Measurements from ENCODE around the gene AIG1.

The AIG1 gene

DNA sequence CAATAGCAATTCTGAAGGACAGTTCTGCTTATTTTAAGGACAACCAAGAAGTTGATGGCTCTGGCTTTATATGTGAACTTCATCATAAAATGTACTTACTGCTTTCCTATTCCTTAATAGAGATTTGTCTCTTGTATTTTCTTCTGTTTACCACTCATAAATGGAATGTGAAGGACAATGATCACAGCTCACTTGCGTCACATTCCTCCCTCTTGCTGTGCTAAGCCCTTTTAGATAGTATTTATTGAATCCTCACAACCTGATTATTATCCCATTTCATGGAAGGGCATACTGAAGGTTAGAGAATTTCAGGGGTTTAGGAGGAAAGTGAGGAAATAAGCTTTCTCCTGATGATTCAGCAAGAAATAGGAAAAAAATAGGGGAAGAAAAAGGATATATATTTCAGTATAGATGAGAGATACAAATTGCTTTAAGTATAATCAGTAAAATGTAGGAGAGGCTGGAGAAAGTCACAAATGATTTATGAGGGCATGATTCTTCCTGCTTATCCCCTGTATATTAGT is 132.9 kb downstream of the AIG1 start:
- Histone ChIP-seq H3K36me3 (ENCODE audit: control insufficient read depth, insufficient read depth, low read length) (no peaks in the 10 kb centered on the region), H3K4me3 (ENCODE audit: low read depth, low read length) (no peak overlapping the region), H3K4me1 (ENCODE audit: control insufficient read depth, insufficient read depth, low read length) (no peaks in the 10 kb centered on the region), H3K27me3 (ENCODE audit: control insufficient read depth, insufficient read depth, low read length) (no peaks in the 10 kb centered on the region), H3K9me3 (ENCODE audit: control insufficient read depth, insufficient read depth, low read length) (no peaks in the 10 kb centered on the region), H3K9ac (ENCODE audit: low read depth, low read length) (no peak overlapping the region)

DNA sequence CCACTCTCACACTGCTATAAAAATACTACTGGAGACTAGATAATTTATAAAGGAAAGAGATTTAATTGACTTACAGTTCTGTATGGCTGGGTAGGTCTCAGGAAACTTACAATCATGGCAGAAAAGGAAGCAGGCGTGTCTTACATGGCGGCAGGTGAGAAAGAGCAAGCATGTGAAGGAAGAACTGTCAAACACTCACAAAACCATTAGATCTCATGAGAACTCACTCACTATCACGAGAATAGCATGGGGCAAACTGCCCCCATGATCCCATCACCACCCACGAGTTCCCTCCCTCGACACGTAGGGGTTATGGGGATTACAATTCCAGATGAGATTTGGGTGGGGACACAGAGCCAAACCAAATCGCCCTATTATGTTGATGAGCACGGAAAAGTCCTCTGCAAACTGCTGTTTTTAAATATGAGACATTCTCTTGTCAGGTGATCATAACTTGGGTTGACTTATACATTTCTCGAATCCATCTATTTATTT is 133.5 kb downstream of the AIG1 start:
- Histone ChIP-seq H3K9me3 (ENCODE audit: control insufficient read depth, insufficient read depth, low read length) (no peaks in the 10 kb centered on the region), H3K36me3 (ENCODE audit: control insufficient read depth, insufficient read depth, low read length) (no peaks in the 10 kb centered on the region)

GRCh38 chr6:143195349-143195845 is 134.7 kb downstream of the AIG1 start:
- H3K36me3 ChIP-seq (ENCODE audit: control insufficient read depth, insufficient read depth, low read length): no peaks in the 10 kb centered on the region
- H3K9ac ChIP-seq (ENCODE audit: low read depth, low read length): no peak overlapping the region
- no peak overlapping the region for H3K4me3 ChIP-seq (ENCODE audit: low read depth, low read length)
- H3K27me3 ChIP-seq (ENCODE audit: control insufficient read depth, insufficient read depth, low read length): no peaks in the 10 kb centered on the region
- no peaks in the 10 kb centered on the region for H3K4me1 ChIP-seq (ENCODE audit: control insufficient read depth, insufficient read depth, low read length)
- no peaks in the 10 kb centered on the region for H3K9me3 ChIP-seq (ENCODE audit: control insufficient read depth, insufficient read depth, low read length)

More for the DNA sequence above, 133.5 kb downstream of the AIG1 start:
- no peak overlapping the region for H3K4me3 ChIP-seq (ENCODE audit: low read depth, low read length)
- no peaks in the 10 kb centered on the region for H3K4me1 ChIP-seq (ENCODE audit: control insufficient read depth, insufficient read depth, low read length)
- no peak overlapping the region for H3K9ac ChIP-seq (ENCODE audit: low read depth, low read length)
- no peaks in the 10 kb centered on the region for H3K27me3 ChIP-seq (ENCODE audit: control insufficient read depth, insufficient read depth, low read length)

DNA sequence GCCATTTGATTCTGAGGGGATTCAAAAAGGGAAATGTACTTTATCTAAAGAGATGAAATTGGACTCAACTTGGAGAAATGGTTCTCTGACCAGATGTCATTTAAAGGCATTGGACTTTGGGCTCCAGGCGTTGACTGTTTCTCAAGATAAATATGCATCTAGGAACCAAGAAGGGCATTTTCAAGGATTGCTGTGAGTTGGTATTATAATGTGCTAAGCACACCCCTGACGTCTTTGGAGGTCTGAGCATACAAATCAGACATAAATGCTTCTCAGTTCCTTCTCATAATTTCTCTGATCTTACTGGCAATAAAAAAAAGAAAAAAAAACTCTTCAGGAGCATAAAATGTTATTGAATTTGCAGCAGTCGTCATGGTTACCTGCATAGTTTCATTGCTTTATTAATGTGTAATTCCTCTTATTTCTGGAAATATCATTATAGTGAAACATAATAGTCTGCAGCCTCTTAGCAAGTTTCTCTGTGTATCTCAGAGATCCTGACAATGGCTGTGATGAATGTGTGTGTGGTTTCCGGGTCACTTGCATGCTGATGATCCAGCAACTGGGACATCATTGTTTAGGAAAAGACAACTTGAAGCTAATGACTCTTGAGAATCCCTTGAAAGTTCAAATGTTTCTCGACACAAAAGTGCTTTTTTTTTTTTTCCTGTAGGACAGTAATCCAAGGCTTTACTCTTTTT is 136.0 kb downstream of the AIG1 start:
- H3K9me3 ChIP-seq (ENCODE audit: control insufficient read depth, insufficient read depth, low read length): no peaks in the 10 kb centered on the region
- no peak overlapping the region for H3K4me3 ChIP-seq (ENCODE audit: low read depth, low read length)
- no peaks in the 10 kb centered on the region for H3K36me3 ChIP-seq (ENCODE audit: control insufficient read depth, insufficient read depth, low read length)
- no peaks in the 10 kb centered on the region for H3K27me3 ChIP-seq (ENCODE audit: control insufficient read depth, insufficient read depth, low read length)
- no peaks in the 10 kb centered on the region for H3K4me1 ChIP-seq (ENCODE audit: control insufficient read depth, insufficient read depth, low read length)
- H3K9ac ChIP-seq (ENCODE audit: low read depth, low read length): no peak overlapping the region

- no peak overlapping the region for H3K4me3 ChIP-seq (ENCODE audit: low read depth, low read length)
- no peaks in the 10 kb centered on the region for H3K36me3 ChIP-seq (ENCODE audit: control insufficient read depth, insufficient read depth, low read length)
- H3K9me3 ChIP-seq (ENCODE audit: control insufficient read depth, insufficient read depth, low read length): no peaks in the 10 kb centered on the region
- no peaks in the 10 kb centered on the region for H3K4me1 ChIP-seq (ENCODE audit: control insufficient read depth, insufficient read depth, low read length)
- H3K27me3 ChIP-seq (ENCODE audit: control insufficient read depth, insufficient read depth, low read length): no peaks in the 10 kb centered on the region
- H3K9ac ChIP-seq (ENCODE audit: low read depth, low read length): no peak overlapping the region
These were observed 136.7 kb downstream of the AIG1 start for GRCh38 chr6:143197377-143197776.

DNA sequence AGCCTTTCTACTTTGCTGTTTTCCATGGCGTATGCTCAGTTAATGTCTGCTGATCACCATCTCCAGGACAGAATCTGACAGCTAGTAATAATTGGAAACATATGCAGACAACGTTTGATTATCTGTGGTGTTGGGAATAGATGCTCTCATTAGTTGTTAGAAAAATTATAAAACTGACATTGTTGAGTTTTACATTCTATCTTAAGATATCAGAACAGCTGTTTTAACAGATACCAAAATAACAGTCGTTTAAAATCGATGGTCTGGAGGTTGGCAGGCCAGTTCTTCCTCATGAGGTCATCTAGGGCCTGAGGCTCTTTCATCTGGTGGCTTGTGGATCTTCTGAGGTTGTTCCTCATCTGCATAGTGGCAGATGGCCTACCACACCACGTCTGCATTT is 137.6 kb downstream of the AIG1 start:
- H3K9me3 ChIP-seq (ENCODE audit: control insufficient read depth, insufficient read depth, low read length): no peaks in the 10 kb centered on the region
- no peak overlapping the region for H3K4me3 ChIP-seq (ENCODE audit: low read depth, low read length)

DNA sequence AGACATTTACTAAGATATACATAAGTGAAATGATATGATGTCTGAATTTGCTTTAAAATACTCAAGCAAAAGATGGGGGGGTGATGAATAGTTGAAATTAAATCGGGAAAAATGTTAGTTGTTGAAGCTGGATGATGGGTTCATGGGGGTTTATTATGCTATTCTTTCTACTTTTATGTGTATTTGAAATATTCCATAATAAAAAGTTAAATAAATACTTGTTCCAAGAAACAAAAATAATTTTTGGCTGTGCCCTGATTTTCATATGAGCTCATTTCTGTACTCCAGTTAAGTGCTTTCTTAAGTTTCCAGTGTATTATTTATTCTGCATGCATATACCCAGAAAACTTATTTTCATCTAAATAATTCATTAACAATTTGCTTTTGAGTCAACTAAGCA is 138.6 kb downstream of the AIG1 start:
- H3K9me3 ChIP-seq (ENCODE audit: control insufficient read depth, insufficient read depth, low read length): no peaks in the 10 kb centered on the region
- no peaks in the 10 kb centered on the region for H3K36me3 ChIP-seq (ENCODE audit: control insufficient read depth, insufficient read depth, low read length)
- no peak overlapping the region for H3K9ac ChIP-seq (ENCODE audit: low read depth, low read length)
- H3K27me3 ChIP-seq (ENCODE audit: control insufficient read depth, insufficient read depth, low read length): no peaks in the 10 kb centered on the region
- H3K4me1 ChIP-seq (ENCODE audit: control insufficient read depth, insufficient read depth, low read length): no peaks in the 10 kb centered on the region
- no peak overlapping the region for H3K4me3 ChIP-seq (ENCODE audit: low read depth, low read length)

More for the DNA sequence above, 137.6 kb downstream of the AIG1 start:
- H3K27me3 ChIP-seq (ENCODE audit: control insufficient read depth, insufficient read depth, low read length): no peaks in the 10 kb centered on the region
- H3K9ac ChIP-seq (ENCODE audit: low read depth, low read length): no peak overlapping the region
- no peaks in the 10 kb centered on the region for H3K36me3 ChIP-seq (ENCODE audit: control insufficient read depth, insufficient read depth, low read length)
- H3K4me1 ChIP-seq (ENCODE audit: control insufficient read depth, insufficient read depth, low read length): no peaks in the 10 kb centered on the region

DNA sequence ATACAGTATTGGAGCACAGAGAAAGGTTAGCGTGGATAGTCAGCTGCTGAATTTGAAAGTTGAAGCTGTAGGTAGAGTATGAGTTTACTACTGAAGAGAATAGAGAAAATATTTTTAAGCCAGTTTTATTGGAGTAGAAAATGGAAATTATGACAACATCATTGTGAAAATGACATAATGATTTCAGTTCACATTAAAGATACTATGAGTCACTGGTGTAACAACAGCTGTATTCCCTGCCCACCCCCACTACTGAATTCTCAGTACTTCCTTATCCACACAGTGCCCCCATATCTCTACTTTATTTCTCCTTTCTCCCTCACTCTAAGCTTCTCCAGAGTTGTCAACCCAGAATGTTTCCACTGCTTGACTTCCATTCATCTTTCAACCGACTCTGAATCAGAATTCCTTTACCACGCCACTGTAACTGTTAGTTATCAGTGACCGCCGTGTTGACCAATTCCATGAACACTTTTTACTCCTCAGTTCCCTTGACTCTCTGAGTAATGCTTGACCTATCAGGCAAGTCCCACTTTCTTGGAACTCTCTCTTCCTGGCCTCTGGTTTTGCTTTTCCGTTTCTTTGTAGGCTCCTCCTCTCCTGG is 139.6 kb downstream of the AIG1 start:
- Histone ChIP-seq H3K27me3 (ENCODE audit: control insufficient read depth, insufficient read depth, low read length) (no peaks in the 10 kb centered on the region), H3K4me3 (ENCODE audit: low read depth, low read length) (no peak overlapping the region), H3K4me1 (ENCODE audit: control insufficient read depth, insufficient read depth, low read length) (no peaks in the 10 kb centered on the region), H3K9me3 (ENCODE audit: control insufficient read depth, insufficient read depth, low read length) (no peaks in the 10 kb centered on the region), H3K36me3 (ENCODE audit: control insufficient read depth, insufficient read depth, low read length) (no peaks in the 10 kb centered on the region), H3K9ac (ENCODE audit: low read depth, low read length) (no peak overlapping the region)

GRCh38 chr6:143204045-143204444 is 143.4 kb downstream of the AIG1 start:
- H3K36me3 ChIP-seq (ENCODE audit: control insufficient read depth, insufficient read depth, low read length): no peaks in the 10 kb centered on the region
- no peaks in the 10 kb centered on the region for H3K4me1 ChIP-seq (ENCODE audit: control insufficient read depth, insufficient read depth, low read length)
- no peak overlapping the region for H3K9ac ChIP-seq (ENCODE audit: low read depth, low read length)
- no peak overlapping the region for H3K4me3 ChIP-seq (ENCODE audit: low read depth, low read length)
- no peaks in the 10 kb centered on the region for H3K9me3 ChIP-seq (ENCODE audit: control insufficient read depth, insufficient read depth, low read length)
- H3K27me3 ChIP-seq (ENCODE audit: control insufficient read depth, insufficient read depth, low read length): no peaks in the 10 kb centered on the region

- no peak overlapping the region for H3K4me3 ChIP-seq (ENCODE audit: low read depth, low read length)
- no peak overlapping the region for H3K9ac ChIP-seq (ENCODE audit: low read depth, low read length)
- H3K9me3 ChIP-seq (ENCODE audit: control insufficient read depth, insufficient read depth, low read length): no peaks in the 10 kb centered on the region
- H3K27me3 ChIP-seq (ENCODE audit: control insufficient read depth, insufficient read depth, low read length): no peaks in the 10 kb centered on the region
- no peaks in the 10 kb centered on the region for H3K36me3 ChIP-seq (ENCODE audit: control insufficient read depth, insufficient read depth, low read length)
- no peaks in the 10 kb centered on the region for H3K4me1 ChIP-seq (ENCODE audit: control insufficient read depth, insufficient read depth, low read length)
These were observed 144.4 kb downstream of the AIG1 start for GRCh38 chr6:143205131-143205535.

DNA sequence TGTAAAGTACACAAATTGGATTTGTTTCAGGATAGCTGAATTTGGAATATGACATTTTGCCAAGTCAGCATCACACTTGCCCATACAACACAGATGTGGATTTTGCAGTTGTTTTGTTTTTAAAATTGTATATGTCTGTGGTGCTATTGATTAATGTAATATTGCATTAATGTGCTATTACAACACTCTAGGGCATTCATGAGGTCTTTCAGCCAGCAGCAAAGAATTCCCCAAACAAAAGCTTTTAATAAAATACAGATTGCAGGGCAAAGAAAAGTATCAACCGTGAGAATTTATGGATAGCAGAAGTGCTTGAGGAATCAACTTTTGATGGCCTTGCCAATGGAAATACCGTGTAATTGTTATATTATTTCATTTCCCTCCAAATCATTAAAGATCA is 144.9 kb downstream of the AIG1 start:
- Histone ChIP-seq H3K9ac (ENCODE audit: low read depth, low read length) (no peak overlapping the region), H3K4me1 (ENCODE audit: control insufficient read depth, insufficient read depth, low read length) (no peaks in the 10 kb centered on the region), H3K36me3 (ENCODE audit: control insufficient read depth, insufficient read depth, low read length) (no peaks in the 10 kb centered on the region), H3K27me3 (ENCODE audit: control insufficient read depth, insufficient read depth, low read length) (no peaks in the 10 kb centered on the region), H3K9me3 (ENCODE audit: control insufficient read depth, insufficient read depth, low read length) (no peaks in the 10 kb centered on the region), H3K4me3 (ENCODE audit: low read depth, low read length) (no peak overlapping the region)

DNA sequence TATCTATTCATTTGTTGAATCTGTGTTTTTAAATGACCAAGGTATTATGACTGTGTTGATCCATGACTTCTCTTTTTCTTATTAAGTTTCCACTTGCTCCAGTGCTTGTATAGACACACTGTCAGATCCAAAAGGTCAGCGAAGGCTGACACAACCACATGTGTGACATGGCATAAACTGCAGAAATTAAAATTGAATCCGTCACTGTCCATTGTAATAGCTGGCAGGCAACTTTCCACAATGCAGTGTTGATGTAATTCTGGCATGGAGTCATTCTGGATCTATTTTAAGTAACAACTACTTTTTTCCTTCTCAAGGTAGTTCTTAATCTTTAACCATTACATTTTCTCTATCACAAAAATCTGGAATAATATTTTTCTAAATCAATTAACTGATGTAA is 145.3 kb downstream of the AIG1 start:
- Histone ChIP-seq H3K9me3 (ENCODE audit: control insufficient read depth, insufficient read depth, low read length) (no peaks in the 10 kb centered on the region), H3K36me3 (ENCODE audit: control insufficient read depth, insufficient read depth, low read length) (no peaks in the 10 kb centered on the region), H3K4me1 (ENCODE audit: control insufficient read depth, insufficient read depth, low read length) (no peaks in the 10 kb centered on the region), H3K4me3 (ENCODE audit: low read depth, low read length) (no peak overlapping the region), H3K9ac (ENCODE audit: low read depth, low read length) (no peak overlapping the region), H3K27me3 (ENCODE audit: control insufficient read depth, insufficient read depth, low read length) (no peaks in the 10 kb centered on the region)
